Gastrocnemius medialis (tissue), 4 donors: ENCODE data around the gene NAA10. TPM values are rescaled to one million over a fixed set of nuclear protein-coding genes. Genes with fewer than 3 reads are reported as not detected.

Experiments
- ATAC-seq, 2 donors: fragments of 150-250 bp; one replicate each; pipeline ENCODE4 v1.9.1; 2016
- DNase-seq, 2 donors: peaks; one replicate each; pipeline ENCODE4 v3.0.0-alpha.2; 2019
- H3K27ac ChIP-seq, 4 donors: fragments of 200-600 bp; sonication (generic); 1 replicate in 1 of 4; 2 replicates in 3 of 4; pipeline ENCODE4 v1.5.1; 2016 to 2018; ENCODE audit warnings: mild to moderate bottlenecking in 2 of 4, moderate library complexity in 1 of 4
- H3K27me3 ChIP-seq, 3 donors: fragments of 200-600 bp; sonication (generic) in 2 of 3; 1 replicate in 1 of 3; 2 replicates in 2 of 3; pipeline versions ENCODE4 v1.5.1 to v1.6.0; 2016 to 2019; ENCODE audit warnings: mild to moderate bottlenecking in 1 of 3, moderate library complexity in 1 of 3
- H3K36me3 ChIP-seq, 2 donors: fragments of 200-600 bp; sonication (generic) in 1 of 2; one replicate each; pipeline ENCODE4 v1.5.1; 2017 to 2018
- H3K4me1 ChIP-seq, 2 donors: fragments of 200-600 bp; sonication (generic) in 1 of 2; one replicate each; pipeline ENCODE4 v1.5.1; 2016 to 2017; ENCODE audit warnings: mild to moderate bottlenecking in 2 of 2
- H3K4me3 ChIP-seq, 4 donors: fragments of 200-600 bp; sonication (generic) in 3 of 4; 1 replicate in 1 of 4; 2 replicates in 3 of 4; pipeline ENCODE4 v1.5.1; 2016 to 2019; ENCODE audit warnings: mild to moderate bottlenecking in 2 of 4
- H3K9me3 ChIP-seq, 3 donors: fragments of 200-600 bp; sonication (generic) in 2 of 3; 1 replicate in 1 of 3; 2 replicates in 2 of 3; pipeline ENCODE4 v1.5.1; 2016 to 2019
- POLR2A ChIP-seq, 2 donors: fragments of 450-650 bp; IDR thresholded peaks; one replicate each; pipeline ENCODE4 v1.6.1; 2017; ENCODE audit warnings: antibody characterized with exemption in 2 of 2, mild to moderate bottlenecking in 2 of 2, moderate library complexity in 2 of 2
- in situ Hi-C, 4 donors: fragments of 200-750 bp; cut with MboI; loops; one replicate each; pipeline versions ENCODE4 v1.15.0 to v1.8.0; 2017; ENCODE audit warnings: low sequenced_read_pairs in 4 of 4
- intact Hi-C: fragments of 100-400 bp; cut with DNase I; formaldehyde crosslinking; loops from one replicate; pipeline ENCODE4 v1.15.1; 2023; ENCODE audit warnings: low total_unique reads
- total RNA-seq, 4 donors: library from RNA; depleted of rRNA; stranded (reverse); fragments of >200 nt; gene quantifications; one replicate each; pipeline versions ENCODE4 v1.1.0 to v1.2.3, GENCODE V29; 2016
- TF ChIP-seq, protein P1 (sequence below), 5 experiments: fragments of 450-650 bp in 3 of 5; fragments of 200-600 bp in 2 of 5; sonication (generic) in 2 of 5; IDR thresholded peaks in 4 of 5; conservative IDR thresholded peaks in 1 of 5; 1 replicate in 4 of 5; 2 replicates in 1 of 5; pipeline ENCODE4 v1.5.1; 2016 to 2019; ENCODE audit warnings: antibody characterized with exemption in 5 of 5, mild to moderate bottlenecking in 3 of 5, moderate library complexity in 3 of 5

Gene NAA10
- total RNA-seq, 4 donors from 2014 or later = 76.3 to 175 (median 111) TPM

DNA sequence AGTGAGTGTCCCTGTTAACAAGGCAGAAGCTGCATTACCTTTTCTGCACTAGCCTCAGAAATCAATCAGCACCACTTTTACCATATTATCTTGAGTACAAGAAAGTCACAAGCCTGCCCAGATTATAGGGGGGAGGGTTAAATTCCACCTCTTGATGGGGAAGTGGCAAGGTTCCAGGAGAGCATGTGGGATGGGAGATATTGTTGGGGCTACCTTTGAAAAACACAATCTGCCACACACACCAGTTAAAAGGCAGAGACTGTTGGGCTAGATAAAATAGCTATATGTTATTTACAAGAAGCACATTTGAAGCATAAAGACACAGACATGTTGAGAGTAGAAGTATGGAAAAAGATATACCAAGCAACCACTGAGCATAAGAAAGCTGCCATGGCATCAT lies 36.9 kb downstream of the NAA10 start:
- intact Hi-C loops = no loop called here
- no peak for DNase-seq
- TF ChIP-seq, protein P1, sequence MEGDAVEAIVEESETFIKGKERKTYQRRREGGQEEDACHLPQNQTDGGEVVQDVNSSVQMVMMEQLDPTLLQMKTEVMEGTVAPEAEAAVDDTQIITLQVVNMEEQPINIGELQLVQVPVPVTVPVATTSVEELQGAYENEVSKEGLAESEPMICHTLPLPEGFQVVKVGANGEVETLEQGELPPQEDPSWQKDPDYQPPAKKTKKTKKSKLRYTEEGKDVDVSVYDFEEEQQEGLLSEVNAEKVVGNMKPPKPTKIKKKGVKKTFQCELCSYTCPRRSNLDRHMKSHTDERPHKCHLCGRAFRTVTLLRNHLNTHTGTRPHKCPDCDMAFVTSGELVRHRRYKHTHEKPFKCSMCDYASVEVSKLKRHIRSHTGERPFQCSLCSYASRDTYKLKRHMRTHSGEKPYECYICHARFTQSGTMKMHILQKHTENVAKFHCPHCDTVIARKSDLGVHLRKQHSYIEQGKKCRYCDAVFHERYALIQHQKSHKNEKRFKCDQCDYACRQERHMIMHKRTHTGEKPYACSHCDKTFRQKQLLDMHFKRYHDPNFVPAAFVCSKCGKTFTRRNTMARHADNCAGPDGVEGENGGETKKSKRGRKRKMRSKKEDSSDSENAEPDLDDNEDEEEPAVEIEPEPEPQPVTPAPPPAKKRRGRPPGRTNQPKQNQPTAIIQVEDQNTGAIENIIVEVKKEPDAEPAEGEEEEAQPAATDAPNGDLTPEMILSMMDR (IDR thresholded peaks at IDR 0.05 in 4 of 5, conservative IDR thresholded peaks at IDR 0.05 in 1 of 5) = no peak
- no peak for TF ChIP-seq POLR2A (IDR thresholded peaks at IDR 0.05)
- Histone ChIP-seq H3K9me3 (no peaks in the 10 kb centered on the region), H3K27ac (no peak overlapping the region), H3K27me3 (peaks cover 0 to 6% (median 0%) of the 10 kb centered on the region in 3 donors), H3K4me3 (no peak overlapping the region), H3K4me1 (peaks cover 0 to 9% of the 10 kb centered on the region in 2 donors), H3K36me3 (no peaks in the 10 kb centered on the region)
- no peak for ATAC-seq
- in situ Hi-C loops = no loop called here

DNA sequence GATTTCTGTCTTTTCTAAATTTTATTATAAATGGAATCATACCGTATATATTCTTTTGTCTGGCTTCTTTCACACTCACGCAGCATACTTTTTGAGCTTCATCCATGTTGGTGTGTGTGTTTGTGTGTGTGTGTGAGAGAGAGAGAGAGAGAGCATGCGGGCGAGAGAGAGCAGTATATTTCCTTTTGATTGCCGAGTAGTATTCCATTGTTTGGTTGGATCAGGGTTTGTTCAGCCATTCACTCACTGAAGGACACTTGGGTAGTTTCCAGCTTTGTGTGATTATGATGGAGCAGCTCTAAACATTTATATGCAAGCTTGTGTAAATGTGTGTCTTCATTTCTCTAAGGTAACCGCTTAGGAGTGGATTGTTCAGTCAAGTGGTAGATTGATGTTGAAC lies 45.7 kb downstream of the NAA10 start:
- ATAC-seq (no peak), DNase-seq (no peak)

DNA sequence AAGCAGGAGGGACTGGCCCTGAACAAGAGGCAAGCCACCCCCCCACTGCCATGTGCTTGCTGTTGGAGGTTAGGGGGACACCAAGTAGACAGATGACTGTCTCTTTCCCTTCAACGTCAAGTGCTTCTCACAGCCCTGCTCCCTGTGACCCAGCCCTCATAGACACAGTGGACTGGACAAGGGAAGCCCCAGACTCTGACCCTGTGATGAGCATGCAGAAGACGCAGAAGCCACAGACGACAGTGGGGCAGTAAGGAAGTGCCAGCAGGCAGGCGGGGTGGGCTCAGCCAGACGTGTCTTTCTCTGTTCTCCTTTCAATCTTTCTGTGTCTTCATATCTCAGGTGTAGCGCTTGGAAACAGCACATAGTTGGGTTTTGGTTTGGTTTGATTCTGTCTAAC lies 46.5 kb downstream of the NAA10 start:
- intact Hi-C loops (no loop called here), in situ Hi-C loops (no loop called here)
- DNase-seq = no peak
- no peak overlapping the region for H3K4me3 ChIP-seq
- H3K9me3 ChIP-seq = no peaks in the 10 kb centered on the region
- ATAC-seq = no peak
- no peaks in the 10 kb centered on the region for H3K4me1 ChIP-seq
- H3K27me3 ChIP-seq = peaks cover 10 to 37% (median 36%) of the 10 kb centered on the region in 3 donors
- no peak for TF ChIP-seq POLR2A (IDR thresholded peaks at IDR 0.05)
- TF ChIP-seq, protein P1 (IDR thresholded peaks at IDR 0.05 in 4 of 5, conservative IDR thresholded peaks at IDR 0.05 in 1 of 5) = no peak
- H3K36me3 ChIP-seq = no peaks in the 10 kb centered on the region
- no peak overlapping the region for H3K27ac ChIP-seq

More for the DNA sequence above, 45.7 kb downstream of the NAA10 start:
- H3K27me3 ChIP-seq = peaks cover 8 to 36% (median 28%) of the 10 kb centered on the region in 3 donors
- no peaks in the 10 kb centered on the region for H3K4me1 ChIP-seq
- in situ Hi-C loops = no loop called here
- no peak overlapping the region for H3K27ac ChIP-seq
- TF ChIP-seq, protein P1 (IDR thresholded peaks at IDR 0.05 in 4 of 5, conservative IDR thresholded peaks at IDR 0.05 in 1 of 5) = no peak
- TF ChIP-seq POLR2A (IDR thresholded peaks at IDR 0.05) = no peak
- intact Hi-C loops = no loop called here
- H3K4me3 ChIP-seq = no peak overlapping the region
- H3K36me3 ChIP-seq = no peaks in the 10 kb centered on the region
- H3K9me3 ChIP-seq = no peaks in the 10 kb centered on the region

DNA sequence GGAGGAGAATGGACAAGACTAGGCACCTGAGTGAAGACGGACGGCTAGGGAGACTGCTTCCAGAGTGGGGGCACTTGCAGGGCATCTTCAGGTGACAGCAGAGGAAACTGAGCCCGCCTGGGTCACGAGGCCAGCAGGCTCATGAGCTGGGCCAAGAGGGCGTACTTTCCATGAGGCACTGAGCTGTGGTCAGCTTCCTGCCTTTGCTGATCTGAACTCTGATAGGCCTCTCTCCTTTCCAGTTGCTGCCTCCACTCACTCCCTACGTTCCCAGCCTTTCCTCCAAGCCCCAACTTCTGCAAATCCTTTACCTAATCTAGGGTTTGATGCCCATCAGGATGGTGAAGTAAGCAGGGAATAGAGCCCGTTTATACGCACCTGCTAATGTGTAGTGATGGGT lies 47.5 kb downstream of the NAA10 start:
- Histone ChIP-seq H3K9me3 (no peaks in the 10 kb centered on the region), H3K27me3 (peaks cover 10 to 46% (median 42%) of the 10 kb centered on the region in 3 donors), H3K4me1 (no peaks in the 10 kb centered on the region), H3K27ac (no peak overlapping the region), H3K4me3 (no peak overlapping the region), H3K36me3 (no peaks in the 10 kb centered on the region)
- in situ Hi-C loops (no loop called here), intact Hi-C loops (no loop called here)
- DNase-seq (no peak), ATAC-seq (no peak)
- TF ChIP-seq, protein P1 (IDR thresholded peaks at IDR 0.05 in 4 of 5, conservative IDR thresholded peaks at IDR 0.05 in 1 of 5) = no peak
- TF ChIP-seq POLR2A (IDR thresholded peaks at IDR 0.05) = no peak

DNA sequence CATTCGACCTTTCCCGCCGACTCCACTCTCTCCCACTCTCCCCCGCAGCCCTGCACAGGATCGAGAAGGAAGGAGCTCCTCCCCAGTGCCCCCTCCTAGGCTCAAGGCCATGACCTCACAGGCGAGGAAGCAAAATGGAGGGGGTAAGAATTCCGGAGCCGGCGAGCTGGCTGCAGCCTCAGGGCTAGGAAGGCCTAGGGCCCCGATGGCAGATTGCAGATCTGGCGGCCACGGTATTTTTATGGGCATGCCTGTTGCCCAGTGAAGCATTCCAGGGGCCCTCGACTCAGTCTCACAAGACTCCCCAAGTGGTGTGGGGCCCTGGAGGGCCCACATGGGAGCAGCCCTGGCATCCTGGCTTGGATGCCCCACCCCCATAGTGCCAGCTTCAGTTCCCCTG lies 47.9 kb downstream of the NAA10 start:
- intact Hi-C loops (no loop called here), in situ Hi-C loops (no loop called here)
- no peak overlapping the region for H3K4me3 ChIP-seq
- H3K9me3 ChIP-seq = no peaks in the 10 kb centered on the region
- no peaks in the 10 kb centered on the region for H3K4me1 ChIP-seq
- no peak overlapping the region for H3K27ac ChIP-seq
- no peak for ATAC-seq
- no peaks in the 10 kb centered on the region for H3K36me3 ChIP-seq
- H3K27me3 ChIP-seq = peaks cover 10 to 50% (median 43%) of the 10 kb centered on the region in 3 donors
- TF ChIP-seq, protein P1 (IDR thresholded peaks at IDR 0.05 in 4 of 5, conservative IDR thresholded peaks at IDR 0.05 in 1 of 5) = no peak
- no peak for TF ChIP-seq POLR2A (IDR thresholded peaks at IDR 0.05)
- DNase-seq = no peak
